Stimulated activated naive CD8-positive, alpha-beta T cell treated with anti-CD3 and anti-CD28 coated beads, Interleukin-15, Interleukin-2, amounts not matched to agents 100 U/mL and 50 U/mL, for 24 hours (primary cell): ENCODE data around the gene OTUD3.
"Not testable (repeated sequence)": the region's sequence is repeated elsewhere in the genome, so short reads cannot be mapped to it uniquely, and the experiment has no call there.

ENCODE experiments used
- ATAC-seq: fragments of 150-1000 bp; cut with Tn5 transposase; one replicate; pipeline ENCODE4 v1.10.0; 2021
- DNase-seq: peaks from one replicate; pipeline ENCODE4 v3.0.0; 2021

Gene OTUD3

GRCh38 chr1:19868575-19868974 is 13.6 kb upstream of the OTUD3 start:
- DNase-seq, ATAC-seq: not testable (repeated sequence)

GRCh38 chr1:19869453-19869852 is 12.7 kb upstream of the OTUD3 start:
- not testable (repeated sequence) for DNase-seq, ATAC-seq

GRCh38 chr1:19869929-19870328 is 12.3 kb upstream of the OTUD3 start:
- ATAC-seq, result no peak
- no peak for DNase-seq

DNA sequence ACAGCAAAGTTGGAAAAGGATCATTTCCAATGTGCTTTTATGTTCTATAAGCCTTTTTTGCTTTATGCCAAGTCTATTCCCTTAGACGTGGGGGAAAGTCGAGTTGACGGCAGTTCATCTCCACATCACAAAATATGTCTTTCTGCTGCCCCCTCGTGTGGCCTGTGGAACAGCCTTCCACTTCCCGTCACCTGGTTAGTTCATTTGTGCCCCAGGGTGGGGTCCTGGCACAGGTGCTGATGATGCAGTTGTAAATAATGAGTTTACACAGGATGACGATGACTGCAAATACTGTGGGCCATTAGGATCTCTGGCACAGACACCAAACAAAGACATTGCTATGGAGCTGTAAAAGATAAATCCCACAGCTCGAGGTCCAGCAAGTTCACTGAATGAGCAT is 10.0 kb upstream of the OTUD3 start:
- no peak for DNase-seq
- ATAC-seq, result no peak

GRCh38 chr1:19877181-19877750 is 4.9 kb upstream of the OTUD3 start:
- ATAC-seq, result no peak
- no peak for DNase-seq

DNA sequence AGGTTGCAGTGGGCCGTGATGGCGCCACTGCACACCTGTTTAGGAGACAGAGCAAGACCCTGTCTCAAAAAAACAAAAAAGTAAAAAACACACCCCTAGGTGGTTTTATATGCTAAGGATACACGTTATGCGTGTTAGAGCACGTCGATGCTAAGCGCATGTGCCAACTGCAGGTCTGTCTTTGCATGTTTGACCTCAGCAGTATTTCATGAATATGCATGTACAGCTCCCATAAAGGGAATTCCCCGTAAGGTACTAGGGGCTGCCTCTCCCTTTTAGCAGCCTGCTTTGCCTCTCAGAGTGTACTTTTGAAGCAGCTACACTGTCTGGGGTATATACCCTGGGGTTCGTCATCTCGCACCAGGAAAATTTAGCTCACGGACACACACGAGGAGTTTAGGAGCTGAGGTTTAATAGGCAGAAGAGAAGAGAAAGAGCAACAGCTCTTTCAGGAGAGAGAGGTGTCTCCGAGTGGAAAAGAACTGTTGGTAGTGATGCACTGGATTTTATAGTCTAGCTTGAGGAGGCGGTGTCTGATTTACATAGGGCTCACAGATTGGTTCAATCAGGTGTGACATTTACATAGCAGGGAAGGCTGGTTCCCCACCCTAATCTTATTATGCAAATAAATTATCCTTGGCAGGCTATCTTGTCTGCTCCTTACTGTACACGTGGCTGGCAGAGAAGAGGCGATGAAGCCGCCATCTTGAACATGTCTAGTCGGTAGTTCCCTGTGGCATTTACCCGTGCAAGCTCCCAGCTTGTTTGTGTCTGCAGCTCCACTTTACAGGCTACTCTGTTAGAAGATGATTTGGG is 4.2 kb upstream of the OTUD3 start:
- DNase-seq, result no peak
- ATAC-seq, result no peak

DNA sequence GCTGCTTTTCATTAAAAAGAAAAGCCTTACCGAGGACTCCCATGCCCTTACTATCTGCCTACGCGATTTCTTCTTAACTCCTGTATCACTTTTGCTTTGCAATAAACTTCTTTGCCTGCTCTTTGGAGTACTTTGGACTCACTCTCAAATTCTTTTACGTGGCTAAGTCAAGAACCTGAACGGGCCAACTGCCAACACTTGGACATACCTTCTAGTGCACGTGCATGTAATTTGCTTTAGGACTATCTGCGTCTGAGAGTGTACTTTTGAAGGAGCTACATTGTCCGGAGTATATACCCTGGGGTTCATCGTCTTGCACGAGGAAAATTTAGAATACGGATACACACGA is 3.6 kb upstream of the OTUD3 start:
- no peak for ATAC-seq
- DNase-seq, result no peak

DNA sequence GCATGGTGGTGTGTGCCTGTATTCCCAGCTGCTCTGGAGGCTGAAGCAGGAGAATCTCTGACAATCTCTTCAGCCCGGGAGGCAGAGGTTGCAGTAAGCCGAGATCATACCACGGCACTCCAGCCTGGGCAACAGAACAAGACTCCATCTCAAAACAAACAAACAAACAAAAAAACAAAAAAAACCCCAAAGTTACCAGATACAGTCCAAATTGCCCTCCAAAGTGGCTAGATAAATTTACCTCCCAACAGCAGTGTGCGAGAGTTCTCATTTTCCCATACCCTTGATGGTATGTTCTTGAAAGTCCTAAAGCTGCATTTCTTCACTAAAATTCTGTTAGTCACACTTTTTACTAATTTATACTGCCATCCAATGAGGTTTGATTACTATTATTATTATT is 3.0 kb upstream of the OTUD3 start:
- no peak for ATAC-seq
- no peak for DNase-seq

DNA sequence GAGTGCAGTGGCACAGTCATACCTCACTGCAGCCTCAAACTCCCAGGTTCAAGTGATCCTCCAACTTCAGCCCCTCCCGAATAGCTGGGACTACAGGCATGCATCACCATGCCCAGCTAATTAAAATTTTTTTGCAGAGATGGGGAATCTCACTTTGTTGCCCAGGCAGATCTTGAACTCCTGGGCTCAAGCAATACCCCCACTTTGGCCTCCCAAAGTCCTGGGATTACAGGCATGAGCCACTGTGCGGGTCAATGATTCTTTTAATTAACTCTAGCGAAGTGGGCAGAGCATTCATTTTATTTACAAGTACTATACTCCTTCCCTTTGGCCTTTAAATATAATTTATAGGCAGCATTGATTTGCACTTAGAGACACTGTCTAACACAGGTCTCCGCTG is 2.5 kb upstream of the OTUD3 start:
- DNase-seq (no peak), ATAC-seq (no peak)

GRCh38 chr1:19880841-19881240 is 1.4 kb upstream of the OTUD3 start:
- not testable (repeated sequence) for ATAC-seq, DNase-seq

DNA sequence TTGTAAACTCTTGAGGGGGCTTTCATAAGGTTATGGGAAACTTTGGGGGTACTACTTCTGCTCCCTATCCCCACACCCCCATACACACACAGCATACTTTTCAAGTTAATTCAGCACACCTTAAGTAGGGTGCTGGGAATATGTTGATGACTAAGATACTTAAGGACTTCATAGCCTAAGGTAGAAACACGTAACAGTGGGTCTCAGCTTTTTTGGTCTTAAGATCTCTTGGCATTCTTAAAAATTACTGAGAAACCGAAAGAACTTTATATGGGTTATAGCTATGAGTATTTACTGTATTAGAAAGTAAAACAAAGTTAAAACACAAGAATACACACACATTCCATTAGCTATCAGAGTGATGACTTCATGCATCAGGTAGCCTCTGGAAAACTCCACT is 2.1 kb downstream of the OTUD3 start:
- no peak for DNase-seq
- ATAC-seq, result no peak

DNA sequence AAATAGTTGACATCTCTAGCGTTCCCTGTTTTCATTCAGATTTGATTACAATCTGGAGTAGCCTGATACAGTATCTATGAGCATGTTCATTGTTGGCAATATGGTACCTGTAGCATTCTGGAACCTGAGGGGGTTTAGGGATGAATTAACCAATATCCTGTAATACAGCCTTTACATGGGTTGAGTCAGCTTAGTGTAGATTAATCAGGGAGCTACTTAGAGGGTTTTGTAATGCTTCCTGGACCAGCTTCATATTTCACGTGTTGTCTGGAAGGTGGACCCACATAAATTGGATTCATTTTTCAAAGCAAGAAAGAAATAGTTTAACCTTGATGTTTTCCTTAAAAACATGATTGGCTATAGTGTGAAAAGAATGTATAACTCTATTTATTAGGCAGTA is 3.6 kb downstream of the OTUD3 start:
- DNase-seq, result no peak
- no peak for ATAC-seq

DNA sequence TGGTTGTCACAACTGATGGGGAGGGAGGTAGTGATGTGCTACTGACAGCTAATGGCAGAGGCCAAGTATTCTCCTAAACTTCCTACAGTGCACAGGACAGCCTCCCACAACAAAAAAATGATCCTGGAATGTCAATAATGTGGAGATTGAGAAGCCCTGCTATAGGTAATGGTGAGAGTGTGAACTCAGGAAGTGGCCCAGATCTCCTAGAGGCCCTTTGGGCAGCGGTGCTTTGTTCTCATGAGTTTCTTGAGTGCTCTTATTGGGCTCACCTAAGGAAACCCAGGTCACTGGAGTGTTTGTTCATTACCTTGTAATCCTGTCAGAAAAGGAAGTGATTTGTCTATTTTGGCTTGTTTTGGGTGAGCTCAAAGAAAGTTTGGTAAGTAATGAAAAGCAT is 5.9 kb downstream of the OTUD3 start:
- no peak for DNase-seq

GRCh38 chr1:19889656-19890055 is 7.5 kb downstream of the OTUD3 start:
- no peak for ATAC-seq

More for the DNA sequence above, 5.9 kb downstream of the OTUD3 start:
- ATAC-seq, result no peak

DNA sequence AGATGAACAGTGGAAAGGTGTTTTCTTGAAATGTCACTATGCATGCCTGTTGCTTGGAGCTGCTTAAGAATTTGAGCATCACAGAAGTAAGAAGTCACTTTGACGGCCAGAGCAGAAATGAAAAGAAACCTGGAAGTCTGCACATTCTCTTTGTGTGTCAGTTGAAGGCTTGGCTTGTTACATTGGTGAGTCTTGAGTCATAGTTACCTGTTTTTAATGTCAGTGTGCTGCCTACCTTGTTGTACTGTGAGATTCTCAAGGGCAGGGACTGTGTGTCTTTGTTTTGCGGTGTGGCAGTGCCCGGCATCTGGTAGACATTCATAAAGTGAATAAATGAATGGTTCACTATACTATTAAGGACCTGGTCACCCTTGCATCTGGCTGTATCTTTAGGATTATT is 9.9 kb downstream of the OTUD3 start:
- no peak for DNase-seq

More at GRCh38 chr1:19889656-19890055, 7.5 kb downstream of the OTUD3 start:
- no peak for DNase-seq

DNA sequence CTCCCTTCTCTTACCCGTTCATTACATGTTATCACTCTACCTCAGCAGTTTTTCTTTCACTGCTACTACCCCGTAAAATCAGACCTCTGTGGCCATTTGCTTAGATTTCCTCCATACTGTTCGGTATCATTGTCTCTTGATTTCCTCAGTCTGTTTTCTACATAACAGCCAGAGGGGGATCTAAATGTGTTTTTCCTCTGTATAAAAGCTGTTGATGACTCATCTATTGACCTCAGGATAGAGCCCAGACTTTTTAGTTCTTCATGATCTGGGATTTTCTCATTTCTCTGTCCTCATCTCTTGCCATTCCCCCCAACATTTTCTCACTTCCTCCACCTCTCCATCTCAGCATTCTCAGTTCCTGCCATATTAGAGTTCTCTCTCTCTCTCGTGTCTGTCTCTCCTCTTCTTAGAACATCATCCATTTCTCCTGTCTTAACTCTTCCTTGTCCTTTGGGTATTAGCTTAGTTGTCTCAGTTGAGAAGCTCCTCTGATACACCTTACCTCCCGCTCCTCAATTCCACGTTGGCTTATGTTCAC is 10.5 kb downstream of the OTUD3 start:
- ATAC-seq (no peak), DNase-seq (no peak)

More for the DNA sequence above, 9.9 kb downstream of the OTUD3 start:
- ATAC-seq, result no peak

DNA sequence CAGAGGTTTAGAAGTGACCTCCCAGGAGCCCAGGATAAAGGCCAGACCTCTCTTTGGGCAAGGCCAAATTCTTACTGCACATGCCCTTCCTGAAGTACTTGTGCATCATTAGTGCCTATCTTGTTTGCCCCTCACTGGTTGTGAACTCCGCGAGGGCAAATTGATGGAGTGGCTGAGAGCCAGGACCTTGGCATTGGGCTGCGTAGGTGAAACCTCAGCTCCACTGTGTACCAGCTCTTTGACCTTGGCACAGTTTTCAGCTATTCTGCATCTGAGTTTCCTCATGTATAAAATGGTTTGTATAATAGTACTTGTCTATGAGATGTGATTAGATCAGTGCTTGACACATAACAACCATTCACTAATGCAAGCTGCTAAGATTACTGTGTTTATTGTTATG is 11.5 kb downstream of the OTUD3 start:
- ATAC-seq (no peak), DNase-seq (no peak)

DNA sequence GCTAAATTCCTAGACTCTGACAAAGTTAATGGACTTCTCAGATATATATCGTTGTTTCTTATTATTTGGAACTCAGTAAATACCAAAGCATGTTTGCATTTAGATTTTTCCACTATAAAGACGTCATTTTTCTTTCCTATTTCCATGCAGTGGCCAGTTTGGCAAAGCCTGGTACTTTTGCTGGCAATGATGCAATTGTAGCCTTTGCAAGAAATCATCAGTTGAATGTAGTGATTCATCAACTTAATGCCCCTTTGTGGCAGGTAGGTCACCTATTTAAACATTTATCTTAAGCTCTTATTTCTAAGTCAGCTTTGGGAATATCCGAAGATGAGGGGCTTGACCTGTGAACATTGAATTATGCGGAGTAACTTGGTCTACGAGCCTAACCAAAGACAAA is 12.0 kb downstream of the OTUD3 start:
- DNase-seq (no peak), ATAC-seq (no peak)

DNA sequence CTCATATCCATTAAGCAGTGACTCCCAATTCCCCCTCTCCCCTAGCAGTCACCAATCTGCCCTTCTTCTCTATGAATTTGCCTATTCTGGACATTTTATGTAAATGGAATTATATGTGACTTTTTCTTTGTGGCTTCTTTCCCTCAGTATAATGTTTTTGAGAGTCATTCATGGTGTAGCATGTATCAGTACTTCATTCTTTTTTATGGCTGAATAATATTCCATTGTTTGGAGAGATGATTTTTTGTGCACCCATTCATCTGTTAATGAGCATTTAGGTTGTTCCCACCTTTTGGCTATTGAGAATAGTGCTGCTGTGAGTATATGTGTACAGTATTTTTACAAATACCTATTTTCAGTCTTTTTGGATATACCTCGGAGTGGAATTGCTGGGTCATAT is 19.5 kb downstream of the OTUD3 start:
- ATAC-seq (no peak), DNase-seq (no peak)

- ATAC-seq (no peak), DNase-seq (no peak)
These were observed 21.4 kb downstream of the OTUD3 start for GRCh38 chr1:19903621-19904020.

DNA sequence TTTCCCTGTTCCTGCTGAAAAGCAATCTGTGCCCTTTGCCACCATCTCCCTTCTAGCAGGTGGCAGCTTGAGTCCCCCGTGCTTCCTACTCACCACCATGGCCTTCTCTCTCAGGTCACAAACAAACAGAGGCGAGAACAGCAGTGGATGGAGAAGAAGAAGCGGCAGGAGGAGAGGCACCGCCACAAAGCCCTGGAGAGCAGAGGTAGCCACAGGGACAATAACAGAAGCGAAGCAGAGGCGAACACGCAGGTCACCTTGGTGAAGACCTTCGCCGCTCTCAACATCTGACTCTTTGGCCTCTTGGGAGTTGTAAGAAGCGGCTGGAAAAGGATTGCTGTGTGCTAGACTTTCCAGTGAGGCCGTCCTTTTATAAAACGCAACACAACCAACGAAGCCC is 25.3 kb downstream of the OTUD3 start:
- ATAC-seq (no peak), DNase-seq (no peak)

DNA sequence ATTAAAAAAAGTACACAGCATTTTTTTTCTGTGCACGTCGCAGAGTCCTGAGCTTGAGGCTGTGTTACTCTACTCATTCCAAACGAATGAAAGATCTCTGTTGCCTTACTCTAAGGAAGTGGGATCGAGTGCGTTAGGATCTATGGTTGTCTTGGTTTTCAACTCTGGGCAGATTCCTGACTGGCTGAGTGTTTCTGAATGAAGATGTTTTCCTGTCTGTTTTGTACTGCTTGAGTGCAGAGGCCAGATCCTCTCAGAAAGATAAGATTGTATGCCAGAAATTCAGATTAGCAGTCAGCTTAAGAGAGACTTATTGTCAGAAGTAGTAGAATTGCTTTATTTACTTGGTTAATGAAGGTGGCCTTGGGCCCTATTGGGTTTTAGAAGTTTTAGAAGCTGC is 27.2 kb downstream of the OTUD3 start:
- ATAC-seq, result no peak

DNA sequence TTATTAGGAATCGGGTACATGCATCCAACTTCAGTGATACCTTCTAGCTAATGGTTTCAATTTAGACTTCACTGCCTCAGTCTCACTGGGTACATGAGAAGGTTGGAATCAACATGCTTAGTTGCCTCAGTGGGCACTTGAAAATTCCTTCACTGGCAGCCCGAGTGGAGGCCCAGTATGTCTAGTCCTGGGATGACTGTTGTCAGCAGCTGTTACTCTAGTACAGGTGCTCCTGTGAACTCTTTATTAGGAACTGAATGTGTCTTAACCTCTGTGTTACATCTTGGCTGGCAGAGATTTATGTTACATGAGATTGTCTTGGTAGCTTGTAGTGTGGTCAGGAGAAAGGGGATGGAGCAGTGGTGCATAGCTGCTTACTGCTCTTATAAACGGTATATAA is 27.8 kb downstream of the OTUD3 start:
- DNase-seq (no peak), ATAC-seq (no peak)

More for the DNA sequence above, 27.2 kb downstream of the OTUD3 start:
- DNase-seq, result no peak

- no peak for ATAC-seq
- DNase-seq, result no peak
These were observed 28.5 kb downstream of the OTUD3 start for GRCh38 chr1:19910650-19911049.
